ENCODE measurements around the gene PDE4A. TPM values are rescaled to one million over a fixed set of nuclear protein-coding genes. Genes with fewer than 3 reads are reported as not detected.

PDE4A gene
- total and polyA plus RNA-seq, 2 of the 8 experiments (the other 6 are each of a cell fraction or from before 2014, with no cell fraction given) = 2.0 to 4.4 TPM

DNA sequence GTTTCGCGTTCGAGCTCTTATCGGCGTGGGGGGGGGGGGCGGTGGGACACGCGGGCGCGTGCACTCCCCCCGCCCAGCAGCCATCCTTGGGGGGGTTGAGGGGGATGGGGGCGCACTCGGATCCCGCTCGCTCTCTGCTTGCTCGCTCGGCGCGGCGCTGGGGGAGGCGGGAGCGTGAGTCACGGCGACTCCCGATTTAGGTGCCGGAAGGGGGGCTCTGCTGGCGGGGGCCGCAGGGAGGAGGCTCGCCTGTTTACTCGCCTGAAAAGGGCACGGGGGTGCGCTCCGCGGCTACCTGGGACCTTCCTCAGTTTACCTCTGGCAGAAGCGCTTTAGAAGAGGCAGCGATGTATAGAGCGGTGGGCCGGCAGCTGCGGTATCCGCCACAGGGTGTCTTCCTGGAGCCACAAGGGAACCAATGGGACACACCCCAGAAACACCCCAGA is 1.1 kb upstream of the PDE4A start (continued):
- TF ChIP-seq RNF2 (IDR thresholded peaks at IDR 0.05; ENCODE audit: borderline replicate concordance, low read depth, low read length, missing control alignments, poor library complexity, severe bottlenecking) = no peak
- TF ChIP-seq, protein P1, sequence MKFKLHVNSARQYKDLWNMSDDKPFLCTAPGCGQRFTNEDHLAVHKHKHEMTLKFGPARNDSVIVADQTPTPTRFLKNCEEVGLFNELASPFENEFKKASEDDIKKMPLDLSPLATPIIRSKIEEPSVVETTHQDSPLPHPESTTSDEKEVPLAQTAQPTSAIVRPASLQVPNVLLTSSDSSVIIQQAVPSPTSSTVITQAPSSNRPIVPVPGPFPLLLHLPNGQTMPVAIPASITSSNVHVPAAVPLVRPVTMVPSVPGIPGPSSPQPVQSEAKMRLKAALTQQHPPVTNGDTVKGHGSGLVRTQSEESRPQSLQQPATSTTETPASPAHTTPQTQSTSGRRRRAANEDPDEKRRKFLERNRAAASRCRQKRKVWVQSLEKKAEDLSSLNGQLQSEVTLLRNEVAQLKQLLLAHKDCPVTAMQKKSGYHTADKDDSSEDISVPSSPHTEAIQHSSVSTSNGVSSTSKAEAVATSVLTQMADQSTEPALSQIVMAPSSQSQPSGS (IDR thresholded peaks at IDR 0.05; ENCODE audit: low read length) = no peak
- TF ChIP-seq EGR1 (IDR thresholded peaks at IDR 0.05; ENCODE audit: borderline replicate concordance, low read depth, low read length) = no peak
- no peak for TF ChIP-seq KDM4A (IDR thresholded peaks at IDR 0.05; ENCODE audit: low read depth, low read length, severe bottlenecking)
- TF ChIP-seq CBX8 (IDR thresholded peaks at IDR 0.05; ENCODE audit: borderline replicate concordance, low read depth, low read length) = no peak
- TF ChIP-seq, protein P2, sequence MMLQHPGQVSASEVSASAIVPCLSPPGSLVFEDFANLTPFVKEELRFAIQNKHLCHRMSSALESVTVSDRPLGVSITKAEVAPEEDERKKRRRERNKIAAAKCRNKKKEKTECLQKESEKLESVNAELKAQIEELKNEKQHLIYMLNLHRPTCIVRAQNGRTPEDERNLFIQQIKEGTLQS (IDR thresholded peaks at IDR 0.05; ENCODE audit: insufficient read depth, low read depth, low read length) = no peak
- no peak for TF ChIP-seq RAD21 (IDR thresholded peaks at IDR 0.05 in 1 of 2, conservative IDR thresholded peaks at IDR 0.05 in 1 of 2; ENCODE audit: low read depth in 2 of 2, low read length in 2 of 2)
- TF ChIP-seq TEAD4 (IDR thresholded peaks at IDR 0.05; ENCODE audit: low read depth, low read length) = no peak
- no peak for TF ChIP-seq HDAC6 (IDR thresholded peaks at IDR 0.05; ENCODE audit: low read depth, low read length)
- no peak for TF ChIP-seq MAFK (IDR thresholded peaks at IDR 0.05; ENCODE audit: low read depth, low read length)
- TF ChIP-seq RBBP5 (IDR thresholded peaks at IDR 0.05; ENCODE audit: borderline replicate concordance, low read depth, low read length) = no peak

Data from H1 (cell line).